Mucosa of stomach (tissue), 1 donor: Measurements from ENCODE around the gene IQCE.
"Not testable (repeated sequence)": the region's sequence is repeated elsewhere in the genome, so short reads cannot be mapped to it uniquely, and the experiment has no call there.

ENCODE experiments used
- H3K27me3 ChIP-seq: one replicate; pipeline ENCODE4 v1.7.0; 2013; ENCODE audit warnings: mild to moderate bottlenecking, low read length; ENCODE audit not compliant: control insufficient read depth, insufficient read depth
- H3K36me3 ChIP-seq: one replicate; pipeline ENCODE4 v1.7.0; 2013; ENCODE audit warnings: low read length; ENCODE audit not compliant: control insufficient read depth, insufficient read depth
- H3K4me1 ChIP-seq: one replicate; pipeline ENCODE4 v1.7.0; 2013; ENCODE audit warnings: mild to moderate bottlenecking, low read length; ENCODE audit not compliant: control insufficient read depth, insufficient read depth
- H3K4me3 ChIP-seq: one replicate; pipeline ENCODE4 v1.7.0; 2013; ENCODE audit warnings: low read length
- H3K9ac ChIP-seq: one replicate; pipeline ENCODE4 v1.7.0; 2013; ENCODE audit warnings: mild to moderate bottlenecking, low read length, moderate library complexity
- H3K9me3 ChIP-seq: one replicate; pipeline ENCODE4 v1.7.0; 2013; ENCODE audit warnings: mild to moderate bottlenecking, low read length, moderate library complexity; ENCODE audit not compliant: control insufficient read depth
- donor health status: Pancreatic carcinoma.

IQCE gene

DNA sequence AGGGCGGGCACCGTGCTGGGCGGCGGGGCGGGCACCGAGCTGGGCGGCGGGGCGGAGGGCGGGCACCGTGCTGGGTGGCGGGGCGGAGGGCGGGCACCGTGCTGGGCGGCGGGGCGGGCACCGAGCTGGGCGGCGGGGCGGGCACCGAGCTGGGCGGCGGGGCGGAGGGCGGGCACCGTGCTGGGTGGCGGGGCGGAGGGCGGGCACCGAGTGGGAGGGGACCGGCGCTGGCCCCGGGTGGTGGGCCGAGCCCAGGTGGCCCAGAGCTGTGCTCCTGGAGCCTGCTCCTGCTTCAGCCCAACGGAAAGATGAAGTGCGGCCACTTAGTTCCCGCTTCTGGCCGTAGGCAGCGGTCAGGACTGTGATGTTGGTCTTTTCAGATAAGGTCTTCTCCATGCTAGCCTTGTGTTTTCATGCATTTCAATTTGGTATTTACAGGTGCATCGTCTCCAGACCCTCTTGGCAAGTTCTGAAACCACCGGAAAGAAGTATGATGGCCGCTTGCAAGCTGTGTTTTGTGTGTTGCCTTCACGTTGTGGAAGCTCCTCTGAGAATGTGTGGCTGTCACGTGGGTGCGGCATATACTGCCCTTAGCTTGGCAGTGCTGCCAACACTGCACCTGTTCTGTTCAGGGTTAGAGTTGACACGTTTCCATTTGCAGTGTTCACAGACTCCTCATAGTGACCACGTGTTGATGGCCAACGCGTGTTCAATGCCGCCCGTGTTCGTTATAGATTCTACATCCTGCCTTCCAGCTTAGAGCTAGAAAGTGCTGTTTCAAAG, 25.2 kb downstream of the IQCE start:
- H3K9me3 ChIP-seq: no peaks in the 10 kb centered on the region
- no peak overlapping the region for H3K9ac ChIP-seq
- no peak overlapping the region for H3K4me3 ChIP-seq
- no peaks in the 10 kb centered on the region for H3K4me1 ChIP-seq
- no peaks in the 10 kb centered on the region for H3K27me3 ChIP-seq
- H3K36me3 ChIP-seq: peaks cover 6% of the 10 kb centered on the region

DNA sequence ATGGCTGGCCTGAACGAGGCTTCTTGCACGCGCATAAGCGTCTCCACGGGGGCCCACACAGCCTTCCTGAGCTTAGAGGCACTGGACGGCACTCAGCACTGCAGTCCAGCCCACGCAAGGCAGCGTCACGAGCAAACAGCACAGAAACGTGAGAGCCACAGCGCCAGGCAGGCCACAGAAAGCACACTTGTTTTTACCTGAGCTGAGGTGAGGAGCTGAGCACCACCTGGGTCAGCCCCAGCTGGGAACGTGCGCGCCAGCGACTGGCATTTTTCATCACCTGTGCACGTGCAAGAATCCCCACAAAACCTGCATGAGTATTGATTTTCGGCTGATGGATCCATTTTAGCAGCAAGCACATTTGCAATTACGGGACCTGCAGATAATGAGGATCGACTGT, 26.7 kb downstream of the IQCE start:
- Histone ChIP-seq H3K4me1 (no peaks in the 10 kb centered on the region), H3K9ac (no peak overlapping the region), H3K9me3 (no peaks in the 10 kb centered on the region), H3K4me3 (no peak overlapping the region), H3K36me3 (peaks cover 10% of the 10 kb centered on the region), H3K27me3 (no peaks in the 10 kb centered on the region)

DNA sequence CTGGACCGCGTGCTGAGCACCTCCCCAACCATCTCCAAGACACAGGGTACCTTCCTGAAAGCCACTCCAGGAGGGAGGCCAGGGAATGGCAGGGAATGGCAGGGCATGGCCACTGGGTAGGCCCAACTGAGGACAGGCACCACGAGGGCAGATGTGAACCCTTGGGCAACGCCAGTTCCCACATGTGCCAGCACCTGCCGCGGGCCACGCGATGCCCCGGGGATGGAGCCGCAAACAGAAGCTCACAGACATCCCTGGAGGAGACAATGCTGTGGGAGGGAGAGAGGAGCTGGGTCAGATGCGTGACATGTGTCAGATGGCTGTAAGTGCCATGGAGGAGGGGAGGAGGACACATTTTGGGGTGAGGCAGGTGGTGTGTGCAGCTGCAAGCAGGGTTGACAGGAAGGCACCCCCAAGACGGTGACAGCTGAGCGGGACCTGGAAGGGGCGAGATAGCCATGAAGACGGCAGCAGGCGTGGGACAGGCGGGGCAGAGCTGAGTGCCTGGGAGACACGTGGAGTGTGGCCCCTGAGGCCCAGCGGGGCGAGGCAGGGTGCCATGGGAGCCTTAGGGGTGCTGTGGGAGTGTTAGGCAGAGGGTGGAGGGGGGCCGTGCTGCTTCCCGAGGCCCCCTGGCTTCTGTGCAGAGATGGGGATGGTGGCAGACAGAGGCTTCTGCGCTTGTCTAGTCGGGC, 27.7 kb downstream of the IQCE start:
- Histone ChIP-seq H3K4me1 (no peaks in the 10 kb centered on the region), H3K9me3 (no peaks in the 10 kb centered on the region), H3K9ac (no peak overlapping the region), H3K4me3 (no peak overlapping the region), H3K27me3 (no peaks in the 10 kb centered on the region), H3K36me3 (peaks cover 10% of the 10 kb centered on the region)

DNA sequence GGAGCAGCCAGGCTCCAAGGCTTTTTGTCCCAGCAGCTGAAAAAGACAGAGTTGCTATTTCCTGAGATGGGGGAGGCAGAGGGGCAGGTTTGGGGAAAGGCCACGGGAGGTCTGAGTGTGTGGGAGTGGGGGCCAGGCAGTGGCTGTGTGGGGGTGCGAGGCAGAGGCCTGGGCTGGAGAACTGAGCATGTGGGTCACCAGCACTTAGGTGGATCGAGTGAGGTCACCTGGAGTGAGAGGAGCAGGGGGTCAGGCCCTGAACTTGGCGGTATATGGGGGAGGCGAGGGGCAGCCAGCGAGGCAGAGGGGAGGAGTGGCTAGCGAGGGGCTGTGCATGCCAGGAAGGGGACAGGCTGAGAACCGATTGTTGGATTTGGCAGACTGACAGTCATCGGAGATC, 28.4 kb downstream of the IQCE start:
- Histone ChIP-seq H3K9me3 (no peaks in the 10 kb centered on the region), H3K4me1 (no peaks in the 10 kb centered on the region), H3K36me3 (peaks cover 10% of the 10 kb centered on the region), H3K9ac (no peak overlapping the region), H3K4me3 (no peak overlapping the region), H3K27me3 (no peaks in the 10 kb centered on the region)

DNA sequence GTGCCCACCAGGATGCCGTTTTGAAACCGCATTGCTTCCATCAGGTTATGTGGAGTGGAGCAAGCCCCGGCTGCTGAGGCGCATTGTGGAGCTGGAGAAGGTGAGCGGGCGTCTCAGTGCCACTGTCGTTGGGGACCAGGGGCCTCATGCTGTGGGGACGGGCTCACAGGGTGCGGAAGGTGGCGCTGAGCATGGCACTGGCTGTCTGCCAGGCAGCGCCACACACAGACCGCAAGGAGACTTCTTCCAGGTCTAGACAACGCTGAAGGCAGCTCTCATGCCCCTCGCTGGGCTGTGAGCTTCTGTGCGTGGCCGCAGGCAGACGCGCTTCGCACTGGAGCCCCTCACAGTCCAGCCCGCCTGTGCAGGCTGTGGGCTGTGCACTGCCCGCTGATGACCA, 29.0 kb downstream of the IQCE start:
- peaks cover 9% of the 10 kb centered on the region for H3K36me3 ChIP-seq

DNA sequence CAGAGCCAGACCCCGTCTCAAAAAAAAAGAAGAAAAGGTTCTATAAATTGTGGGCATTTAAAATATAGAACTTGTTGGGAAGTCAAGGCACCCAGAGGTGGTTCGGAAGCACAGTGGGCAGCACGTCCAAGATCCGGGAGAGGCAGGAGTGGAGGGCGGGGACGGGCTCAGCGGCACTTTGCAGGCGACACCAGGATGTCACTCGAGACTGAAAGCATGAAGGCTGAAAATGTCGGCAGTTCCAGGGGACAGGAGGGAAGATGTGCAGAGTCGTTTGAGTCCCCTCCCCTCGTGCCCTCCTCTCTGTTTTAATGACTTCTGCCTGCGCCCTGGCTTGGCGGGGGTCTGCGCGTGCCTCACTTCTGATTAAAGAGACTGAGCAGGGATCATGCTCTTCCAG, 30.6 kb downstream of the IQCE start:
- no peaks in the 10 kb centered on the region for H3K9me3 ChIP-seq
- no peak overlapping the region for H3K9ac ChIP-seq
- H3K36me3 ChIP-seq: peaks cover 5% of the 10 kb centered on the region
- no peak overlapping the region for H3K4me3 ChIP-seq
- no peaks in the 10 kb centered on the region for H3K27me3 ChIP-seq
- no peaks in the 10 kb centered on the region for H3K4me1 ChIP-seq

More for the DNA sequence above, 29.0 kb downstream of the IQCE start:
- no peaks in the 10 kb centered on the region for H3K9me3 ChIP-seq
- H3K4me1 ChIP-seq: no peaks in the 10 kb centered on the region
- H3K4me3 ChIP-seq: no peak overlapping the region
- no peaks in the 10 kb centered on the region for H3K27me3 ChIP-seq
- no peak overlapping the region for H3K9ac ChIP-seq

DNA sequence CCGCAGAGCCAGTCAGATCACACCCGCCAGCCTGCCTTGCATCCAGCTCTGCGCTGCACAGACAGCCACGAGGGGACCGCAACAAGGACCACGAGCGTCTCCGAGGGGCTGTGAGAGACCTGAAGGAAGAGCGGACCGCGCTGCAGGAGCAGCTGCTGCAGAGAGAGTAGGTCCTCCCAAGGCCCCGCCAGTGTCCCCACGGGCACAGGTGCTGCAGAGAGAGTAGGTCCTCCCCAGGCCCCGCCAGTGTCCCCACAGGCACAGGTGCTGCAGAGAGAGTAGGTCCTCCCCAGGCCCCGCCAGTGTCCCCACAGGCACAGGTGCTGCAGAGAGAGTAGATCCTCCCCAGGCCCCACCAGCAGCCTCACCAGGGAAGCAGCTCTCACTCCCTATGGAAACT, 31.2 kb downstream of the IQCE start:
- not testable (repeated sequence) for H3K9me3 ChIP-seq, H3K27me3 ChIP-seq, H3K4me1 ChIP-seq, H3K4me3 ChIP-seq, H3K36me3 ChIP-seq, H3K9ac ChIP-seq

DNA sequence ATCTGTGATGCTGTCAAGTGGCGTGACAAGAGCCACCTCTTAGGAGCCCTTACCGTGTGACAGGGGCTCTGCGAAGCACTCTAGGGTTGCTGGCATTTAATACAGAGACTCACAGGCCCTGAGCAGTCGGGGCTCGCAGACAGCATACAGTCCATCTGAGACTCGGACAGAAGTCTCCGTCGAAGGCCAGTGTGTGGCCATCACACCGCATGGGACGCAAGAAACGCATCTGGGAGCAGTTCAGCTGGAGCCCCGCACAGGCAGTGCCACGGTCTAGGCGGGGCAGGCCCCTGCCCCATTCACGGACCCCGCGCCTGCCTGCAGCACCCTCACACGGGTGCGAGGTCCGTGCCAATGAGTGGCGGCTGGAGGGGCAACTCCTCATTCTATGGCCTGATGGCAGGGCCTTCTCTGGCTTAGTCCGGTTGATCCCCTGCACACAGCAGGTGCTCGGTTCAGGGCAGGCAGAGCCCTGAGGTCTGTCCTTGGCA, 33.6 kb downstream of the IQCE start:
- H3K9ac ChIP-seq: no peak overlapping the region
- no peaks in the 10 kb centered on the region for H3K27me3 ChIP-seq
- peaks cover 14% of the 10 kb centered on the region for H3K36me3 ChIP-seq
- no peaks in the 10 kb centered on the region for H3K4me1 ChIP-seq
- H3K9me3 ChIP-seq: no peaks in the 10 kb centered on the region
- H3K4me3 ChIP-seq: no peak overlapping the region

DNA sequence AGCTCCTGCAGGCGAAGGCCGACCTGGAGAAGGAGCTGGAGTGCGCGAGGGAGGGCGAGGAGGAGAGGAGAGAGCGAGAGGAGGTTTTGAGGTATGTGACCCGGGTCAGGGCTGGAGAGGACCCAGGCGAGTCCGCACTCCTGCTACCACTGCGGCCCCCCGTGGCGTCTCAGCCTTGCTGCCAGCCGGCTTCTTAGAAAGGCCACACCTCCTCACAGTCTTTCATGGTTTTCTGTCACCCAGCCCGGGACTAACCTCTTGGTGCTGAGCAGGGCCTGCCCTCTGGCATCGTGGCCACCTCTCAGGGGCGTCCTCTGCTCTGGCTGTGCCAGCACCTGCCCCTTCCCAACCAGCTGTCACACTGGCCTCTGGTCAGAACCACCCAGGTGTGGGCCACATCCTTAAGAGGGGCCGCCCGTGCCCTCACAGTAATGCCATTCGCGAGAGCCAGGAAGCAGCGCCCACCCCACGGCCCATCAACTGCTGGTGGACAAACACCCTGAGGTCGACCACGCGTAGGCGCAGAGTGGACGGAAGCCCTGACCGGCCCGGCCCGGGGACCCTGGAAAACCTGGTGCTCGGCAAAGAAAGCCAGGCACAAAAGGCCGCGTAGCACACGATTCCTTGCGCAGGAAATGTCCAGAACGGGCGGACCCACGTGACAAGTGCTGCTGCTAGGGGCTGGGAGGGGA, 34.4 kb downstream of the IQCE start:
- no peak overlapping the region for H3K4me3 ChIP-seq
- H3K9me3 ChIP-seq: no peaks in the 10 kb centered on the region
- no peaks in the 10 kb centered on the region for H3K27me3 ChIP-seq
- H3K4me1 ChIP-seq: no peaks in the 10 kb centered on the region
- H3K36me3 ChIP-seq: peaks cover 14% of the 10 kb centered on the region
- no peak overlapping the region for H3K9ac ChIP-seq

DNA sequence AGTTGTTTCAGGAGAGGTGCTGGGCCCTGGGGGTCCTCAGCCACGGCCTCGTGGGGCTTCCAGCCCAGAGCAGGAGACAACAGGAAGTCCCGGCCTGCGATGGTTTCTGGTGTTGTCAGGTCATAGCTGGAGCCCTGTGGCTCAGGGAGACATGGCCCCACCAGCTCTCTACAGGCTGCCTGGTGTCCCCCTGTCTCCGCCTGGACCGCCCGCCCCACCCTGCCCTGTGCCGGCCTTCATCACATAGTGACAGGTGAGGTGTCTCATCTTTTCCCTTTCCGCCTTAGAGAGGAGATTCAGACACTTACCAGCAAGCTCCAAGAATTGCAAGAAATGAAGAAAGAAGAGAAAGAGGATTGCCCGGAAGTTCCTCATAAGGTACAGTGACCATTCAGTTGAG, 35.8 kb downstream of the IQCE start:
- no peak overlapping the region for H3K4me3 ChIP-seq
- no peaks in the 10 kb centered on the region for H3K9me3 ChIP-seq
- H3K4me1 ChIP-seq: no peaks in the 10 kb centered on the region
- H3K27me3 ChIP-seq: no peaks in the 10 kb centered on the region
- H3K9ac ChIP-seq: no peak overlapping the region
- H3K36me3 ChIP-seq: peaks cover 16% of the 10 kb centered on the region

DNA sequence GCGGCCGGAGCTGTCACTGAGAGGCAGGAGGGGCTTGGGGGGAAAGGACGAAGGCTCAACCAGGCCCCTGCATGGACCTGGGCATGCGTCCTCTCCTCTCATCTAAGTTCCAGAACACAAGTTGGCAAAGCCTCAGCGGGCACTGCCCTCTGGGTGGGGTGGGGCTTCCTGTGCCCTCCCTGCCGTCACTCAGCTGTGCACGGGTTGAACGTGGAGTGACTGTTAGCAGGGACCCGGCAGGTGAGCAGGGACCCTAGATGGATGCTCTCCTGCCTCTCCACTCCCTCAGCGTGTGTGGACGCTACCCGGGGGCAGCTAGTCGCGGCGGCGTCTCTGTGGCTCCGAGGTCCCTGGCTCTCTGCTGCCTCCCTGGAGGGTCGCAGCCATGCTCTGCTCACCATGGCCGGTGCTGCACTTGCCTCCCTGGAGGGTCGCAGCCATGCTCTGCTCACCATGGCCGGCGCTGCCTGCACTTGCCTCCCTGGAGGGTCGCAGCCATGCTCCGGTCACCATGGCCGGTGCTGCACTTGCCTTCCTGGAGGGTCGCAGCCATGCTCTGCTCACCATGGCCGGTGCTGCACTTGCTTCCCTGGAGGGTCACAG, 36.6 kb downstream of the IQCE start:
- no peak overlapping the region for H3K4me3 ChIP-seq
- no peaks in the 10 kb centered on the region for H3K9me3 ChIP-seq
- H3K9ac ChIP-seq: no peak overlapping the region
- H3K36me3 ChIP-seq: peaks cover 13% of the 10 kb centered on the region
- no peaks in the 10 kb centered on the region for H3K27me3 ChIP-seq
- no peaks in the 10 kb centered on the region for H3K4me1 ChIP-seq
